Posterior vena cava (tissue), 2 donors: ENCODE measurements around the gene ZBTB8A. TPM values are rescaled to one million over a fixed set of nuclear protein-coding genes. Genes with fewer than 3 reads are reported as not detected.
"Not testable (repeated sequence)": the region's sequence is repeated elsewhere in the genome, so short reads cannot be mapped to it uniquely, and the experiment has no call there.

Experiments used
- DNase-seq: peaks from one replicate; pipeline ENCODE4 v3.0.0-alpha.2; 2020; ENCODE audit warnings: low spot score
- intact Hi-C, 2 donors: fragments of 100-400 bp; cut with DNase I; formaldehyde crosslinking; loops; one replicate each; pipeline versions ENCODE4 v1.14.1 to v1.14.2; 2022 to 2023
- total RNA-seq, 2 donors: library from RNA; stranded (reverse); fragmentation: NEBNext Ultra II Directional; extraction: Animal tissue kit (Norgen Biotek cat#: 25700); gene quantifications; one replicate each; pipeline ENCODE4 v1.2.1, GENCODE V29; 2021
- donor health status: DM: yes; HTN: yes; CAD: no.
- donor health status: DM: yes; HTN: yes; CAD: no.

Gene ZBTB8A
- total RNA-seq, 2 donors from 2014 or later, result 10.4 TPM

- intact Hi-C loops, result no loop called here
- DNase-seq, result no peak
Observed at GRCh38 chr1:32533792-32534327, 5.4 kb upstream of the ZBTB8A start.

GRCh38 chr1:32536117-32536516 lies 3.1 kb upstream of the ZBTB8A start:
- intact Hi-C loops, result no loop called here
- no peak for DNase-seq

GRCh38 chr1:32536764-32537163 lies 2.5 kb upstream of the ZBTB8A start:
- intact Hi-C loops, result no loop called here
- DNase-seq, result peak; percentile 15

GRCh38 chr1:32539584-32540571 lies 651 bp downstream of the ZBTB8A start:
- intact Hi-C loops, result no loop called here
- peak; percentile 71 for DNase-seq

DNA sequence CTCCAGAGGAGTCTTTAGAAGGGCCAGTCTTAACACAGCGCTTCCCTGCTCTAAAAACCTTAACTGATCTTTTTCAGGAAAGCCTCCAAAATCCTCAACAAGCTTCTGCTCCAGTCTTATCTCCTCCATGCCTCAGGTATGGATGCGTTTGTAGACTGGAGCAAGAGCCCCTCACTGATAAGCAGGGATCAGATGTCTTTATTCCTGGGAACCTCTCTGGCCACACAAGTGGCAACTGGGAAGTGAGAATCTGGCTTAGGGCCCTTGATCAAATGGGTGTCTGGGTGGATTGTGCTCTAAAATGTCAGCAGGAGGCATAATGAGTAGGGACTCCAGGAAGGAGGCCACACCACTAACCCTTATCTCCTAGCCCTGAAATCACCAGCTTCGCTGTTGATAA lies 1.4 kb downstream of the ZBTB8A start:
- intact Hi-C loops, result no loop called here
- DNase-seq, result peak; percentile 1

- no peak for DNase-seq
- intact Hi-C loops, result no loop called here
Observed at GRCh38 chr1:32541064-32541566, 1.9 kb downstream of the ZBTB8A start.

GRCh38 chr1:32546611-32547010 lies 7.4 kb downstream of the ZBTB8A start:
- DNase-seq, result peak; percentile 20
- intact Hi-C loops, result no loop called here

GRCh38 chr1:32549616-32550015 lies 10.4 kb downstream of the ZBTB8A start:
- no peak for DNase-seq
- intact Hi-C loops, result no loop called here

GRCh38 chr1:32554288-32554687 lies 15.1 kb downstream of the ZBTB8A start:
- intact Hi-C loops, result no loop called here

DNA sequence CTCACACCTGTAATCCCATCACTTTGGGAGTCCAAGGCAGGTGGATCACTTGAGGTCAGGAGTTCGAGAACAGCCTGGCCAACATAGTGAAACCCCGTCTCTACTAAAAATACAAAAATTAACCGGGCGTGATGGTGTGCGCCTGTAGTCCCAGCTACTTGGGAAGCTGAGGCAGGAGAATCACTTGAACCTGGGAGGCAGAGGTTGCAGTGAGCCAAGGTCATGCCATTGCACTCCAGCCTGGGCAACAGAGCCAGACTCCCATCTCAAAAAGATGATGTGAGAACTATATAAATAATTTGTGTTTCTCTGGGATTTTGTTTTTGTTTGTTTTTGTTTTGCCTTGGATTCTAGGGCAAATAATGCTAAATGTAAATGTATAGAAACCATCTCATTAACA lies 17.8 kb downstream of the ZBTB8A start:
- intact Hi-C loops, DNase-seq: not testable (repeated sequence)

More at GRCh38 chr1:32554288-32554687, 15.1 kb downstream of the ZBTB8A start:
- no peak for DNase-seq

DNA sequence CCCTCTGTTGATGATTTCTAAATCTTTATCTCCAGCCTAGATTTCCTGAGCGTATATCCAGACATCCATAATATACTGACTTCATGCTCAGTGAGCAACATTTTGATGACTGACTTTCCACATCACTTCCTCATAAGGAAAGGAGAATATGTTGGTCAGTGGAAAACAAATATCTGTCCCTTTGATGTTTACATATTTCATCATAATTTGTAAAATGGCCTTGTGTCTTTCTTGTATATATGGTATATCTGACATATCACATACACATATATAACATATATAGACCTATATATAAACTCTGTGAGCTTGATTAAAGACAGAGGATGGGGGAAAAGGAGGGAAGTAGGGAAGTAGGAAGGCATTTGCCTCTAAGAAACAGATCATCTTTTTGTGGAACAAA lies 18.6 kb downstream of the ZBTB8A start:
- DNase-seq, result no peak
- intact Hi-C loops, result no loop called here

GRCh38 chr1:32568929-32569328 lies 29.7 kb downstream of the ZBTB8A start:
- no peak for DNase-seq
- intact Hi-C loops, result no loop called here

- intact Hi-C loops, result no loop called here
- DNase-seq, result no peak
Observed at GRCh38 chr1:32580348-32581017, 41.3 kb downstream of the ZBTB8A start.

DNA sequence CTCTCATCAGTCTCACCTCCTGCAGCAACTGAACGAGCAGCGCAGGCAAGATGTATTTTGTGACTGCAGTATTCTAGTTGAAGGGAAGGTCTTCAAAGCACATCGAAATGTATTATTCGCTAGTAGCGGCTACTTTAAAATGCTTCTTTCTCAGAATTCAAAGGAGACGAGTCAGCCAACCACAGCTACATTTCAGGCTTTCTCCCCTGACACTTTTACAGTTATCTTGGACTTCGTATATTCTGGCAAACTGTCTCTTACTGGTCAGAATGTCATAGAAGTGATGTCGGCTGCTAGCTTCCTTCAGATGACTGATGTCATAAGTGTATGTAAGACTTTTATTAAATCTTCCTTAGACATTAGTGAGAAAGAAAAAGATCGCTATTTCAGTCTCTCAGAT lies 53.7 kb downstream of the ZBTB8A start:
- intact Hi-C loops, result no loop called here

GRCh38 chr1:32600034-32600433 lies 60.8 kb downstream of the ZBTB8A start:
- no peak for DNase-seq
- intact Hi-C loops, result no loop called here

More for the DNA sequence above, 53.7 kb downstream of the ZBTB8A start:
- no peak for DNase-seq

- intact Hi-C loops, result no loop called here
- no peak for DNase-seq
Observed at GRCh38 chr1:32605711-32606424, 66.6 kb downstream of the ZBTB8A start.

DNA sequence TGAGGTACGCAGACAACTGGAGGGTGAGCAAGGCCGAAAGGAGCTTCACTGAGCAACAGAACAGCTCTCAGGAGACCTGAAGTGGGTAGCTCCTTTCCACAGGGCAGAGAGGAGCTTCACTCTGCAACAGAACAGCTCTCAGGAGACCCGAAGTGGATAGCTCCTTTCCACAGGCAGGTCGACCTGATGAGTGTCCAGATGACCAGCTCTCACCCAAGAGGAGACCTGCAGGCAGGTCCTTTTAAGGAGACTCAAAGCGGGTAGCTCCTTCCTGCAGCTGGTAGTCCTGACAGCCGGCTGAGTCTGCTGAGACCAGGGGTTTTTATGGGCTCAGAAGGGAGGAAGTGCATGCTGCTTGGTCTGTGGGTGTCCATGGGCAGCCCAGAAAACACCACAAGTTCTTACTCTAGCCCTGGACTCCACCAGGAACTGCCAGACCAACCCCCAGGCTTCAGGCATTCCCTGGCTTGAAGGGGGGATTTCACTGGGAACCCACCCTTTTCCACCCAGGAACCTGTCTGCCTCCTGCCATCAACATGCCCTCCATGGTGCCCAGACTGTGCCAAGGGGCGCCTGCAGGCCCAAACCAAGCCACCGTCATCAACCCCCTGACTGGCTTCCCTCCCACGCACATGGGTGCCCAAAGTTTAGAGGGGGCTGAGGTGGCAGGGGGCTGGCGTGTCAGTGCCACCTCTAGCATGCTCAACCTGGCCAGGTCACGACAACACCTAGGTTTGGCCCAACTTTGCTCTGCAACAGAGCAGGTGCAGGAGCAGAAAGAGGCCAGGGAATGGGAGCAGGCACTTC lies 67.5 kb downstream of the ZBTB8A start:
- no peak for DNase-seq
- intact Hi-C loops, result no loop called here

DNA sequence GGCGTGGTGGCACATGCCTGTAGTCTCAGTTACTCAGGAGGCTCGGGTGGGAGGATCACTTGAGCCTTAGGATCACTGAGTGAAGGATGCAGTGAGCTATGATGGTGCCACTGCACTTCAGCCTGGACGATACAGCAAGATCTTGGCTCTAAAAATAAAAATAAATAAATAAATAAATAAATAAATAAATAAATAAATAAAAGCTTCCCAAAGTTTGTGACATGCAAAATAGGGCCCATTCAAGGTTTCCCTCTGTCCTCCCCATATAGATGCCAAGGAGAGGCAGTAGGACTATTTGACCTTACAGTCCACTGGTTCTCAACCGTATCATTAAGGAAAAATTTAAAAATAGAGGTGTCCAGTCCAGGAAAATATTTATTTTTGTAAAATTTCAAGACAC lies 70.0 kb downstream of the ZBTB8A start:
- intact Hi-C loops, result no loop called here
- no peak for DNase-seq

DNA sequence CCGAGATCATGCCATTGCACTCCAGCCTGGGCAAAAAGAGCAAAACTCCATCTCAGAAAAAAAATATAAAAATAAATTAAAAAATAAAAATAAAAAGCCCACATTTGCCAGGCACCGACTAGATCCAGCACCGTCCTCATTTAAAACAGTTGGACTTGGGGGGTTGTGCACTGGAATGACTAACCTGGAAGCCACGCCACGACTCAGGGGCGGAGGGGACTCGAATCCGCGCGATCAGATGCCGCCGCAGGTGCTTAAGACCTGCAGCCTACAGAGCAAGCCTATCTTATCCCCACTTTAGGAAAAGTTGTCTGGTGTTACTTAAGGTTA lies 72.6 kb downstream of the ZBTB8A start:
- no peak for DNase-seq
- intact Hi-C loops, result loop anchor here in 1 of 2 donors (5.0 kb wide), 1 partner anchor 345 kb away; no protein-coding TSS in a partner anchor
